ENCODE measurements around the gene FAM163A. TPM values are rescaled to one million over a fixed set of nuclear protein-coding genes. Genes with fewer than 3 reads are reported as not detected.

FAM163A gene
- total RNA-seq, 1 experiment from 2014 or later, result not detected

DNA sequence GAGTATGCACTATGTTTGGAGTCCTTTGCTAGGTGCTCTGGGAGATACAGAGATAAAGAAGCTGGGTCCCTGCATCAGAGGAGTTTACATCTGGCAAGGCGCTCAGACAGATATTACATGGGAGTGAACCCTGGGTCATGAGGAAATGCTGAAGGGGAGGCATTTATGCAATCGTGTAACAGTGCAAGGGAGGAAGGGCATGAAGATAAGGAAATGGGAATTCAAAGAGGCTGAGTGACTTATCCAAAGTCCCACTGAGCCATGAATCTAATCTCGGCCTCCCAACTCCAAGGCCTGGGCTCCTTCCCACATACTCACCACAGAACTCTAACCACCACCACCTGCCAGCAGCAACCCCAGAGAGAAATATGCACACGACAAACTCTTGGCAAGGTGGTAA, 51.6 kb downstream of the FAM163A start (continued):
- TF ChIP-seq POLR2AphosphoS5 (IDR thresholded peaks at IDR 0.05; ENCODE audit: low read depth, low read length), result no peak
- TF ChIP-seq, protein P1, sequence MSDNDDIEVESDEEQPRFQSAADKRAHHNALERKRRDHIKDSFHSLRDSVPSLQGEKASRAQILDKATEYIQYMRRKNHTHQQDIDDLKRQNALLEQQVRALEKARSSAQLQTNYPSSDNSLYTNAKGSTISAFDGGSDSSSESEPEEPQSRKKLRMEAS (IDR thresholded peaks at IDR 0.05), result no peak

DNA sequence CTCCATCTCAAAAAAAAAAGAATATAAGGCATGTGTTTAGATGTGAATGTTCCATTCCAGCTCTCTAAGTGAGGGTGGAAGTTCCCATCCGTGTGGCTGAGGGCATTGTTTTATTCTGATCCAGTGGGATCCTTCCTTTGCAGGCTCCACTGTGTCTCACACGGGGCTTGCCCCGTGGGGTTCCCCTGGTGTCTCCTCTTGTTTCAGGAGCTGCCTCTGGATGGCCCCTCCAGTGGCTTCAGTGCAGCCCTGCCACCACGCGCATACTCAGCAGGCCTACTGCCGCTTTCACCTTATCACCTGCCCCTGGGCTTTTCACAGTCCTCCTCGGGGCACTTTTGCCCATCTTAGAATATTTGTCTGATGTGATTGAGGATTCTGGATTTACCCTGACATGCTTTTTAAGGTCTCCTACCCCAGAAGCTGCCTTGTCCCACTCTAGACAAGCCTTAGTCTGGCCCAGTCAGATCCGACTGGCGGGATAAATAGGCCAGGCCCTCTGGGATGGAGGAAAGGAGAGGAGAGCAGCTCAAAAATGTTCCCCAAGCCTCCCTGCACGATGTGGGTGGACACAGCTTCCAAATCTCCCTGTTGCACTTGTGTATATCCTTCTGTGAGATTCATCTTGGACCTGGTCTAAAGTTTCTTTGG, 55.2 kb downstream of the FAM163A start:
- no peak overlapping the region for H3K4me3 ChIP-seq (replicated peaks in 1 of 2; ENCODE audit: low read depth in 1 of 2, low read length in 2 of 2)
- H3K36me3 ChIP-seq (ENCODE audit: control insufficient read depth in 1 of 2, insufficient read depth in 2 of 2, low read length in 2 of 2), result no peaks in the 10 kb centered on the region
- TF ChIP-seq SIN3A (IDR thresholded peaks at IDR 0.05; ENCODE audit: low read depth) (no peak), SRF (IDR thresholded peaks at IDR 0.05; ENCODE audit: low read depth) (no peak), JUND (IDR thresholded peaks at IDR 0.05) (no peak), EZH2 (IDR thresholded peaks at IDR 0.05) (no peak), EGR1 (IDR thresholded peaks at IDR 0.05; ENCODE audit: low read depth) (no peak), TCF7L2 (IDR thresholded peaks at IDR 0.05; ENCODE audit: borderline replicate concordance, extremely low read depth, insufficient read depth, insufficient read length) (no peak), CBX3 (IDR thresholded peaks at IDR 0.05; ENCODE audit: low read depth) (no peak), SP1 (IDR thresholded peaks at IDR 0.05; ENCODE audit: low read depth) (no peak), POLR2AphosphoS5 (IDR thresholded peaks at IDR 0.05; ENCODE audit: low read depth, low read length) (no peak), ZFX (IDR thresholded peaks at IDR 0.05) (no peak), EZH2phosphoT487 (IDR thresholded peaks at IDR 0.05; ENCODE audit: borderline replicate concordance) (no peak), ELF1 (IDR thresholded peaks at IDR 0.05; ENCODE audit: borderline replicate concordance, low read depth) (no peak), CEBPB (IDR thresholded peaks at IDR 0.05; ENCODE audit: low read depth) (no peak), FOSL1 (IDR thresholded peaks at IDR 0.05; ENCODE audit: low read depth) (no peak)
- TF ChIP-seq, protein P2, sequence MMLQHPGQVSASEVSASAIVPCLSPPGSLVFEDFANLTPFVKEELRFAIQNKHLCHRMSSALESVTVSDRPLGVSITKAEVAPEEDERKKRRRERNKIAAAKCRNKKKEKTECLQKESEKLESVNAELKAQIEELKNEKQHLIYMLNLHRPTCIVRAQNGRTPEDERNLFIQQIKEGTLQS (IDR thresholded peaks at IDR 0.05), result no peak
- TF ChIP-seq, protein P3, sequence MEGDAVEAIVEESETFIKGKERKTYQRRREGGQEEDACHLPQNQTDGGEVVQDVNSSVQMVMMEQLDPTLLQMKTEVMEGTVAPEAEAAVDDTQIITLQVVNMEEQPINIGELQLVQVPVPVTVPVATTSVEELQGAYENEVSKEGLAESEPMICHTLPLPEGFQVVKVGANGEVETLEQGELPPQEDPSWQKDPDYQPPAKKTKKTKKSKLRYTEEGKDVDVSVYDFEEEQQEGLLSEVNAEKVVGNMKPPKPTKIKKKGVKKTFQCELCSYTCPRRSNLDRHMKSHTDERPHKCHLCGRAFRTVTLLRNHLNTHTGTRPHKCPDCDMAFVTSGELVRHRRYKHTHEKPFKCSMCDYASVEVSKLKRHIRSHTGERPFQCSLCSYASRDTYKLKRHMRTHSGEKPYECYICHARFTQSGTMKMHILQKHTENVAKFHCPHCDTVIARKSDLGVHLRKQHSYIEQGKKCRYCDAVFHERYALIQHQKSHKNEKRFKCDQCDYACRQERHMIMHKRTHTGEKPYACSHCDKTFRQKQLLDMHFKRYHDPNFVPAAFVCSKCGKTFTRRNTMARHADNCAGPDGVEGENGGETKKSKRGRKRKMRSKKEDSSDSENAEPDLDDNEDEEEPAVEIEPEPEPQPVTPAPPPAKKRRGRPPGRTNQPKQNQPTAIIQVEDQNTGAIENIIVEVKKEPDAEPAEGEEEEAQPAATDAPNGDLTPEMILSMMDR (IDR thresholded peaks at IDR 0.05 in 2 of 3, conservative IDR thresholded peaks at IDR 0.05 in 1 of 3; ENCODE audit: borderline replicate concordance in 1 of 3, insufficient read depth in 1 of 3, low read depth in 2 of 3, low read length in 2 of 3), result no peak
- TF ChIP-seq, protein P1 (IDR thresholded peaks at IDR 0.05), result no peak
- TF ChIP-seq, protein P4, sequence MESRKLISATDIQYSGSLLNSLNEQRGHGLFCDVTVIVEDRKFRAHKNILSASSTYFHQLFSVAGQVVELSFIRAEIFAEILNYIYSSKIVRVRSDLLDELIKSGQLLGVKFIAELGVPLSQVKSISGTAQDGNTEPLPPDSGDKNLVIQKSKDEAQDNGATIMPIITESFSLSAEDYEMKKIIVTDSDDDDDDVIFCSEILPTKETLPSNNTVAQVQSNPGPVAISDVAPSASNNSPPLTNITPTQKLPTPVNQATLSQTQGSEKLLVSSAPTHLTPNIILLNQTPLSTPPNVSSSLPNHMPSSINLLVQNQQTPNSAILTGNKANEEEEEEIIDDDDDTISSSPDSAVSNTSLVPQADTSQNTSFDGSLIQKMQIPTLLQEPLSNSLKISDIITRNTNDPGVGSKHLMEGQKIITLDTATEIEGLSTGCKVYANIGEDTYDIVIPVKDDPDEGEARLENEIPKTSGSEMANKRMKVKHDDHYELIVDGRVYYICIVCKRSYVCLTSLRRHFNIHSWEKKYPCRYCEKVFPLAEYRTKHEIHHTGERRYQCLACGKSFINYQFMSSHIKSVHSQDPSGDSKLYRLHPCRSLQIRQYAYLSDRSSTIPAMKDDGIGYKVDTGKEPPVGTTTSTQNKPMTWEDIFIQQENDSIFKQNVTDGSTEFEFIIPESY (IDR thresholded peaks at IDR 0.05; ENCODE audit: extremely low read depth, insufficient replicate concordance, low read length), result no peak
- no peak for ATAC-seq
- H4K20me1 ChIP-seq (ENCODE audit: insufficient read depth), result no peaks in the 10 kb centered on the region
- POLR2A ChIA-PET, result no interaction called here
- no TSS peak for BruUV-seq (replicated peaks)
- H3K27ac ChIP-seq (ENCODE audit: low read depth, low read length), result no peak overlapping the region
- DNase-seq (ENCODE audit: low read depth, low spot score), result no peak
- H3K4me1 ChIP-seq (ENCODE audit: control insufficient read depth in 1 of 2, insufficient read depth in 2 of 2, low read length in 2 of 2), result no peaks in the 10 kb centered on the region
- H3K4me2 ChIP-seq (ENCODE audit: low read length), result no peak overlapping the region
- H3K9me2 ChIP-seq (ENCODE audit: insufficient read depth), result no peaks in the 10 kb centered on the region
- intact Hi-C loops (cut with micrococcal nuclease), result no loop called here
- H3K9me3 ChIP-seq (ENCODE audit: control insufficient read depth in 1 of 2, insufficient read depth in 1 of 2, low read depth in 1 of 2, low read length in 2 of 2), result no peaks in the 10 kb centered on the region
- H2AFZ ChIP-seq (ENCODE audit: low read depth, low read length, poor library complexity, severe bottlenecking), result no peak overlapping the region
- H3K79me2 ChIP-seq (ENCODE audit: insufficient read depth, low read length), result no peaks in the 10 kb centered on the region
- RAD21 ChIA-PET (ENCODE audit: low non-redundant PET in 1 of 2, low total read pairs in 2 of 2, uncharacterized antibody in 2 of 2, unreplicated experiment in 2 of 2), result interaction anchor here in 1 of 2 experiments (1.6 kb wide), 1 partner anchor 92 kb away, joined by 5 read pairs; no protein-coding TSS in a partner anchor
- H3K27me3 ChIP-seq (ENCODE audit: insufficient read depth, low read length), result 0 out of 2 replicates have a peak, but pooled peaks cover 4% of the 10 kb centered on the region
- no peak overlapping the region for H3K9ac ChIP-seq (ENCODE audit: low read length)
- CTCF ChIA-PET, result interaction anchor here (1.2 to 3.4 kb wide), 3 partner anchors 12 to 92 kb away, joined by 5 to 18 read pairs (median 11); no protein-coding TSS in a partner anchor
